Measurements from ENCODE around the gene RTL10. TPM values are rescaled to one million over a fixed set of nuclear protein-coding genes. Genes with fewer than 3 reads are reported as not detected.

Gene RTL10
- total RNA-seq, 1 experiment from 2014 or later = 26.7 TPM

GRCh38 chr22:19810381-19811201 is 44.1 kb downstream of the RTL10 start:
- no TSS peak for BruUV-seq (replicated peaks)
- Histone ChIP-seq H3K4me1 (ENCODE audit: control insufficient read depth, insufficient read depth, low read length) (peaks cover 10% of the 10 kb centered on the region), H3K4me3 (ENCODE audit: low read depth in 2 of 2, low read length in 2 of 2) (no peak overlapping the region), H3K27ac (ENCODE audit: low read length) (no peak overlapping the region), H3K36me3 (ENCODE audit: control insufficient read depth, insufficient read depth, low read length) (no peaks in the 10 kb centered on the region), H3K27me3 (ENCODE audit: control insufficient read depth, insufficient read depth, low read length) (no peaks in the 10 kb centered on the region), H3K9me3 (ENCODE audit: control insufficient read depth, insufficient read depth, low read depth, low read length) (no peaks in the 10 kb centered on the region)
- intact Hi-C loops (cut with micrococcal nuclease; ENCODE audit: unreplicated experiment) = no loop called here
- DNase-seq (ENCODE audit: low read depth, low spot score) = no peak
- POLR2A ChIA-PET = no interaction called here
- CTCF ChIA-PET = interaction anchor here (0.5 to 0.6 kb wide), 2 partner anchors 38 to 1969 kb away, joined by 3 read pairs; no protein-coding TSS in a partner anchor
- no peak for TF ChIP-seq POLR2AphosphoS5 (IDR thresholded peaks at IDR 0.05; ENCODE audit: low read depth, low read length)
- no peak for TF ChIP-seq SIN3A (IDR thresholded peaks at IDR 0.05; ENCODE audit: borderline replicate concordance, insufficient read depth, low read depth, low read length)
- no peak for TF ChIP-seq REST (IDR thresholded peaks at IDR 0.05; ENCODE audit: insufficient read depth in 1 of 2, low read depth in 2 of 2, low read length in 1 of 2)
- TF ChIP-seq CTCF (IDR thresholded peaks at IDR 0.05) = no peak
- TF ChIP-seq TCF7L2 (IDR thresholded peaks at IDR 0.05; ENCODE audit: low read depth, low read length) = no peak
- in situ Hi-C loops (cut with HindIII; ENCODE audit: low pct_unique_long_range_greater_than_20kb, low sequenced_read_pairs) = no loop called here
- no peak for ATAC-seq

GRCh38 chr22:19809741-19810140 is 44.9 kb downstream of the RTL10 start:
- H3K4me1 ChIP-seq (ENCODE audit: control insufficient read depth, insufficient read depth, low read length) = peaks cover 10% of the 10 kb centered on the region
- H3K4me3 ChIP-seq (ENCODE audit: low read depth in 2 of 2, low read length in 2 of 2) = no peak overlapping the region
- TF ChIP-seq CTCF (IDR thresholded peaks at IDR 0.05) (no peak), POLR2AphosphoS5 (IDR thresholded peaks at IDR 0.05; ENCODE audit: low read depth, low read length) (no peak), SIN3A (IDR thresholded peaks at IDR 0.05; ENCODE audit: borderline replicate concordance, insufficient read depth, low read depth, low read length) (no peak), TCF7L2 (IDR thresholded peaks at IDR 0.05; ENCODE audit: low read depth, low read length) (no peak)
- in situ Hi-C loops (cut with HindIII; ENCODE audit: low pct_unique_long_range_greater_than_20kb, low sequenced_read_pairs) = no loop called here
- intact Hi-C loops (cut with micrococcal nuclease; ENCODE audit: unreplicated experiment) = no loop called here
- no peaks in the 10 kb centered on the region for H3K27me3 ChIP-seq (ENCODE audit: control insufficient read depth, insufficient read depth, low read length)
- no peaks in the 10 kb centered on the region for H3K9me3 ChIP-seq (ENCODE audit: control insufficient read depth, insufficient read depth, low read depth, low read length)
- ATAC-seq = no peak
- H3K36me3 ChIP-seq (ENCODE audit: control insufficient read depth, insufficient read depth, low read length) = no peaks in the 10 kb centered on the region
- ChIA-PET CTCF (no interaction called here), POLR2A (no interaction called here)
- DNase-seq (ENCODE audit: low read depth, low spot score) = no peak
- H3K27ac ChIP-seq (ENCODE audit: low read length) = no peak overlapping the region
- no TSS peak for BruUV-seq (replicated peaks)
